ENCODE data around the gene SORCS2.

The SORCS2 gene

DNA sequence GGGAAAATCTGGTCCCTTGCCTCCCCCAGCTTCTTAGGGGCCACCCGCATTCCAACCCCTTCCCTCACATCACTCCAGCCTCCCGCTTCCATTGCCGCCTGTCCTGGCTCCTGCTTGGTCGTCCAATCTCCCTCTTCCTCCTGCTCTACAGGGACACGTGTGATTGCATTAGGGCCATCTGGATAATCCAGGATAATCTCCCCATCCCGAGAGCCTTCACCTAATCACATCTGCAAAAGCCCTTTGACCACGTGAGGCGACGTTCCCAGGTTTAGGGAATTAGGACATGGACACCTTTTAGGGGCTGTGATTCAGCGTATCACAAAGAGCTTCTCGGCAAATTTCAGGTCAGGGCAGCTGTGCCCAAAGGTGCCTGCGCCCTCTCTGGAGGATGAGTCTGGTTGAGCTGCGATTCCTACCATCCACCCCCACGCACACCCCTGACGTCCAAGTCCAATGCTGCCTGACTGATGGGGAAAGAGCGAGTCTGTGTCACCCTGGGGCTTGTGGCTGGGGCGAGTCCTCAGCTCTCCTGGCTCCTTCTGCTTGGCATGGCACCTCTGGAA, 137.8 kb downstream of the SORCS2 start:
- no peak for DNase-seq

DNA sequence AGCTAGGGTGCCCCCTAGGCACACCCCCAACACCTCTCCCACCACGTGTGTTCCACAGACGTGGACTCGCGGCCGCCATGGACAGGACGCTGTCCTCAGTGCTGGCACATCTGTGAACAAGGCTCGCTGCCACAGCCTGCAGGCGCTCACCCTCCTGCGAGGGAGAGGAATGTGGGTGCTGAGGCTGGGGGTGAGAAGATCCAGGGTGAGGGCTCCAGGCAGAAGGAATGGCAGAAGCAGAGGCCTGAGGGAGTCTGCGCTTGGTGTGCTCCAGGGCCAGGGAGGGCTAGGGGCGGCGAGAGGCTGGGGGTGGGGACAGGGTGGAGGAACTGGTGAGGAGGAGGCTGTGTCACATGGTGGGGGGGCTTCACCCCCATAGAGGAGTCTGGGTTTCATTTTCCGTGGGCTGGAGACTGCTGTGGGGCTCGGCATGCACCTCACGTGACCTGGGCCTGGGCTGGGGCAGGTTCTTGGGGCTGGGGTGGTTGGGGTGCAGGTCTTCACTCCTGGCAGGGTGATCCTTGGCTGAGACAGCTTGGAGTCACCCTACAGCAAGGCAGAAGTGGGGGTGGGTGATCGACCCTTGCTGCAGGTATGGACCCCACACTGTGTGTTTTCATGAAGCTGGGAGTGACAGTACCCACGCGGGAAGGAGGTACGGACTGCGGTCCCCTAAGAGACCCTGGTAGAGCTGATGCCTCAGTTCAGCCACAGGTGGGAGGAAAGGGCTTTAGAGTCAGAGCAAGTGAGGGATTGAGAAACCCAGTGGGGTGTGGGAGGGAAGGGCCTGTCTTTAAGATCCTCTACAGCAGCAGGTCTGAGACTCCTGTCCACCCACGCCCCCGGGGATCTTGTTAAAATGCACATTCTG, 138.7 kb downstream of the SORCS2 start:
- DNase-seq: no peak

DNA sequence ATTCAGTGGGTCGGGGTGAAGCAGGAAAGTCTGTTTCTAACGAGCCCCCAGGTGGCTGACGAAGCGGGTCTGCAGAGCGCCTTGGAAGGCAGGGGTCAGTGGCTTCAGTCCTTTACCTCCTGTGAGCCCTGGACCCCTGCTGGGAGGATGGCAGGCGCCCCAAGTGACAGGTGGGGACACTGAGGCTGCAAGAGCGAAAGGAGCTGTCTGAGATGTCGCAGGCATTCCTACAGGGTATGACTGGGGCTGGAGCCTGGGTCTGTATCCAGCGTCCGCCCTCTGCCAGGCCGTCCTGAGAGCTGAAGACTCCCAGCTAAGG, 139.3 kb downstream of the SORCS2 start:
- no peak for DNase-seq

DNA sequence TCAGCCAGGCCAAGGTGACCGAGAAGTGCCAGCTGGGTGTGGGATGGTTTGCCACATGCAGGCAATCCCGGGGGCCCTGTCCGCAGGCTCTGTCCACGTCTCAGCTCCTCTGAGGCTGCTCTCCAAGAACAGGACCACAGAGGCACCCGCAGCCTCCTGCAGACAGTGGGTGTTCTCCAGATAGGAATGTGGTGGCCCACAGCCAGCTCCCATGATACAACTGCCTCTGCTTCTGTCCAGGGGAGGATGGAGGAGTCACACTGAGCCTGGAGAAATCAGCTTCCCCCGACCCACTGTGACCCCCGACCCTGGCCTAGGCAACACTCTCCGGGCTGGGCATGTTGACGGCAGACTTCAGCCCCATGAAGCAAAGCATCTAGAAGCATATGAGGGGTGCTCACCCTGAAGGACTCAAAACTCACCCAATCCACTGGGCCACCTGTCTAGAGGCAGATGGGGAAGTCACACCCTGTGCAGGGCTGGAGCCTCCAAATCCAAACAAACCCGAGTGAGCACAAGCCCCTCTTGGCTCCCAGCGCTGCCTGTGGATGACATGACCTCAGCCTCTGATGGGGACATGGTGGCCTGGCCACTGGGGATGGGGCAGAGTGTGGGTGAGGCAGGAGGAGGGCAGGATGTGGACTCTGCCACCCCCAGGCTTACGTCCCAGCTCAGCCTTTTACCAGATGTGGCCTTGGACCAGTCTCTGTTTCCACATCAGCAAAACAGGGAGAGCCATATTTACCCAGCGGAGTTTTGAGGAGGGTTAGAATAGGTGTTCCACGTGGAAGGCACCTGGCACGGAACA, 140.1 kb downstream of the SORCS2 start:
- DNase-seq: peak; percentile 88

DNA sequence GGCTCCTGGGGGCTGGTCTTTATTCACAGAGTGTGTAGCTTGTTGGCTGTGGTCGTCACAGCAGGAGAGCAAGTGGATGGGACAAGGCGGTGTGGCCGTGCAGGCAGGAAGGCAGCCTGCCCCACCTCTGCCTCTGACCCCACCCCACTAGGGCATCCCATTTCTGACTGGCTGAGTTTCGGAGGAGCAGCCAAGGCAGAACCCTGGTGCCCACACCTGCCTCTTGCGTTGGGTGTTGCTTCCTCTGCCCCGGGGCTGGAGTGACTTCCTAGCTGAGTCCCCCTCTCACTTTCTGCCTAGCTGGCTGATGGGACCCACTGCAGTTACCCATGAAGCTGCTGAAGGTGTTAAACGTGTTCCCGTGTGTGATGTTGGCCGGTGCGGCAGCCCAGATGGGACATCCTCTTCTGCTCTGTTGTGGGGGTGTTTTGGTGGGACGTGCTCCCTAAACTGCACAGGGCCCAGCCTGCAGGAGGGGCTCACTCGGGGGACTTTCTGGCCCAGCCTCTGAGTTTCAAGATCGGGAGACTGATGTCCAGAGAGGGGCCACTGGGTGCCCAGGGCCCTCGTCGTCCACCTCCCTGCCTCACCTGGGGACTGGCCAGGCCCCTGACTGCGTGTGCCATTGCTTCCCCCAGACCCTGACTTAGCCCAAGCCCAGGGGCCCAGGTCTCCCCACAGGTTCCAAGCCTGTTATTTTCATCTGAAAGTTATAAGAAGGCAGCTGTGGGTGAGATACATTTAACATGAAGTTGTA, 140.9 kb downstream of the SORCS2 start:
- no peak for DNase-seq

DNA sequence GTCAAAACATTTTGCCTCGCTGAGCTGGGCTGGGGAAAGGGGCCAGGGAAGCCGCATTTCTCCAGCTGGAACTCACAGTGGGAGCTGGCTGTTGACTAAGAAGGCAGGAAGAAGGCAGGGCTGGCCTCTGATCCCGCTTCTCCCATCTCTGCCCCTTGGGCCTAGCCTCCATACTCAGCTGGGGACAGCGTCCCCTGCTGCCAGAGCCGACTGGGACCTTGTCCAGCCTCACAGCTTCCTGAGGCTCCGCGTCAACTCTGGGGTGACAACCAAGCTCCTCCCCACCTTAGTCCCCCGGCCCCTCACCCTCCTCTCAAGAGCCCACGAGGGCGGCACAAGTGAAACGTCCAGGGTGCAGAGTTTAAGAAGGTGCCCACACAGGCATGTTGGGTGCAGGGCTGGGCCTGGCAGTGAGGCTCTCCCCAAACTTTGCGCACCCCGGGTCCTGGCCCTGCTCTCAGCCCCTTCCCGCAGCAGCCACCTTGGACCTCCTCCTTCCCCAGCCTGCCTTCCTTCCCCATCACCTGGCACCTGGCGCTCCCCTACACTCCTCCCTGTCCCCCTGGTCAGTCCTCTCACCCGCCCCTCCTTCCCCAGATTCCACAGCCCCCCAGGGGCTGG, 141.6 kb downstream of the SORCS2 start:
- peak; percentile 31 for DNase-seq

DNA sequence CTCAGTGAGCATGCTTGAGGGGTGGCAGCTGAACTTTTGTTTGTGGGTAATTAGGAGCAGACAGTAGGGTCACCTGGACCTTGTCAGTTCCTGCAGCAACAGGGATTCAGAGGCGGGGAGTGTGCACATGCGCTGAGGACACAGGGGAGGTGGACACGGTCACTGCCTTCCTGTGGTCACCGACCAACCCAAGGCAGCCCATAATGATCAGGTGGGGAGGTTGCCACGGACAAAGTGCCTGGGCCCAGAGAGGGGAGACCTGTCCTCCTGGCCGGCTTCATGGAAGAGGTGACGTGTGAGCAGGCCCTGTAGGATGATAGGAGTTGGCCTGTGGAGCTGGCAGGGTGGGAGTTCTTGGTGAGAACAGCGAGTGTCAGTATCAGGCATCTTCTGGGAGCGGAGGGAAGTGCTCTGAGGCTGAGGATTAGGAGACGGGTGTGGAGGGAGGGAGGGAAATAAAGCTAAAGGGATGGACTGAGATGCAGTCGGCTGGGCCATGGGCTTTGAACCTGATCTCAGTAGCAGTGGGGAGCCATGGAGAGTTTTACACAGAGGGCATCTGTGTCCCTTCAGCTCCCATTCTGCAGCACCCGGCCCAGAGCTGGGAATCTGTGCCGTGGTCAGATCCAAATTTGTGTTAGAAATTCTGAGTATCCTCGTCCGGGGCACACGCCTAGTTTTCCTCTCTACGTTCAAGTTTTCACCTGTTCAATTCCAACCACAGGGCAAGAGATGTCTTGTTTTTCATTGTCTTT, 142.4 kb downstream of the SORCS2 start:
- no peak for DNase-seq

DNA sequence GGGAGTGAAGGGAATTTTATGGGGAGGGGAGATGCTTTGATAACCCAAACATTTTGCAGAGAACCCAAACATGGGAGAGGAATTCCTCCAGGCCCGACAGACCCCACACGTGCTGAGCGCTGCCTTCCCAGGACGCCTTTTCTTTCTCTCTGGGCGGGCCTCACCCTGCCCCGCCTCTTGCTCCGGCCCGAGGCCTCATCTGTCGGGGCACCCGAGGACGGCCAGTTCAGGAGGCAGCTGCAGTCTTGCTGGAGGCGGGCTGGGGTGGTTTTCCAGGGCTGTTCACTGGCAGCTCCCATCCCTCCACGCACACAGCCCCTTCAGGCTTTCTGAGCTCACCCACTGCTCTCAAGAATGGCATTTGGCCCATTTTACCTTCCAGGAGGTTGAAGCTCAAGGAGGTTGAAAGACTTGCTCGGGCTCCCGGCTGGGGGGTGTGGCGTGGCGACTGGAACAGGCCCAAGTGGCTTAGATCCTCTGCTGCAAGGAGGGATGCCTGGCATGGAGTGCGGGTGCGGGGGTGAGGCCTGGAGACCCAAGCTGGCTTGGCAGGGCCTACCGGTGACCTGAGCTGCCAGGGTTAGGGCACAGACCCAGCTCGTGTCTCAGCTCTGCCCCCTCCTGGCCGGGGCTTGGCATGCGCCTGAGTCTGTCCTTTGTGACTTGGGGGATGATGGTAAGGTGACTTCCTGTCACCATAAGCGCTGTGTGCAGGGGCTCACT, 143.2 kb downstream of the SORCS2 start:
- peak; percentile 31 for DNase-seq

DNA sequence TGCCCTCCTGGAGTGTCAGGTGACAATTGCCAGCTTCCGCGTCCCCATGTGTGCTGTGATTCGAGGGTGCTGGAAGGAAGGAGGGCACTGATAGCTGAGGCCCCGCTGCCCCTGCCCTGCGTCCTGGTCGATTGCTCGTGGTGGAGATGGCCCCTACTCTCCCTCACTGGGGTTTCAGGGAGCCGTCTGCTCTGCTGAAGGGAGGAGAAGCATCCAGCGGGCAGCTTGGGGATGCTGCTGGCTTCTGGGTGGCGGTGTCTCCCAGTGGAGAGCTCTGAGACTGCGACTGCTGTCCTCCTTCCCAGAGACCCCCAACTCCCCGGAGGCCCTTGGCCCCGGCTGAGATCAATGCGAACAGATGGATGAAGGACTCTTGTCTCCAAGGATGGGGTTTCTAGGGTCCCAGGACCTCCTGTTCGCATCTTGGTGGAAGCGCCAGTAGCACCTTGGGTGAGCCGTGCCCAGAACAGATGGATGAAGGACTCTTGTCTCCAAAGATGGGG, 143.8 kb downstream of the SORCS2 start:
- no peak for DNase-seq

DNA sequence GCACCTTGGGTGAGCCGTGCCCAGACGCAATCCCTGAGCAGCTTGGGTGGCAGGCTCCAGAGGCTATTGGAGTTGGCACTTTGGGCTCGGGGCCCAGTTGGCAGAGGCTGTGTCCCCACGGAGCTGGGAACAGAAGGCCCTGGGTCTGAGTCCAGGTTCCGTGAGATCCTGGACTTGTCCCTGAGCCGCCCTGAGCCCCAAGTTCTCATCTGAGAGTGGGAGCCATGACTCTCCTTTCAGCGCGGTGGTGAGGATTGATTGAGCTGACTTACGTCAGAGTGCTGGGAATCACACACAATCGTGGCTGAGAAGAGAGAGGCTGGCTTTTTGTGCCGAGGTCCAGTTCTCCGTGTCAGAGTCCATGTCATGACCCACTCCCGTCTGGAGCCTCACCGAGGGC, 144.4 kb downstream of the SORCS2 start:
- no peak for DNase-seq

DNA sequence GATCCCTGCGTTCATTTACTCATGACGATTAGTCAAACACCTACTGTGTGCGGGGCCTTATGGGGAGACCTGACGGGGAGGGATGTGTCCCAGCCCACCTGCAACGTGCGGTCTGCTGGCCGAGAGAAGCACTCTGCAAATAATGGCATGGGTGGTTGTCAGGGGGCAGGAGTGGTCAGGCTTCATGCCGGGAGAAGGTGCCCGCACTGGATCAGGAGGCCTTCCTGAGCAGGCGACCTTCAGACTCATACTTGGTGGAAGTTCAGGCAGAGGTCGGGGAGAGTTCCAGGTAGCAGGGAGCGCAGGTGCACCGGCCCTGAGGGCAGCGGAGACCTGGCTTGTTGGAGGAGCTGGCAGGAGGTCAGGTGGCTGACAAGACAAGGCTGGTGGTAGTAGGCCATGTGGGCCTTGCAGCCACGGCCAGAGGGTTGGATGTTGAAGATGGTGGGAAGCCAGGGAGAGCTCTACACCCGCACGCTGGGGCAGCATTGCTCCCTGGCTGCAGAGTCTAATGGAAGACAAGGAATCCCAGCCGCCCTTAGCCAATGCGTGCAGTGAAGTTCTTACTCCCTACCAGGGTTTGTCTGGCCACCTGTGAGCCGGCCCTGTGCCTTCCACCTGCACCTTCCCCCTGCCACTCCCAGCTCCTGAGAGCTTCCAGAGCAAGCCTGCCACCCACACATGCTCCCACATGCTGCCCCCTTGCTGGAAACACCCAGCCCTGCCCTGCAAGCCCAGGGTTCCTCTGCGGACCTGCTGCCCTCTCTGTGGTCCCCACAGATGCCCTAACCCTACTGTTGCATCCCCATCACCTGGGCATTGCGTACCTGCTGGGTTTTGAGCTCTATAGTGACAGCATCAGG, 145.1 kb downstream of the SORCS2 start:
- no peak for DNase-seq

DNA sequence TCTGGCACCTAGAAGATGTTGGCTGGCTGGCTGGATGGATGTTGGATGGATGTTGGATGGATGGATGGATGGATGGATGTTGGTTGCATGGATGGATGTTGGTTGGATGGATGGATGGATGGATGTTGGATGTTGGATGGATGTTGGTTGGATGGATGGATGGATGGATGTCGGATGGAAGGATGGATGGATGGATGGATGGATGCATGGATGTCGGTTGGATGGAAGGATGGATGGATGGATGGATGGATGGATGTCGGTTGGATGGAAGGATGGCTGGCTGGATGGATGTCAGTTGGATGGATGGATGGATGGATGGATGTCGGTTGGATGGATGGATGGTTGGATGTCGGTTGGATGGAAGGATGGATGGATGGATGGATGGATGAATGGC, 145.7 kb downstream of the SORCS2 start:
- no peak for DNase-seq

DNA sequence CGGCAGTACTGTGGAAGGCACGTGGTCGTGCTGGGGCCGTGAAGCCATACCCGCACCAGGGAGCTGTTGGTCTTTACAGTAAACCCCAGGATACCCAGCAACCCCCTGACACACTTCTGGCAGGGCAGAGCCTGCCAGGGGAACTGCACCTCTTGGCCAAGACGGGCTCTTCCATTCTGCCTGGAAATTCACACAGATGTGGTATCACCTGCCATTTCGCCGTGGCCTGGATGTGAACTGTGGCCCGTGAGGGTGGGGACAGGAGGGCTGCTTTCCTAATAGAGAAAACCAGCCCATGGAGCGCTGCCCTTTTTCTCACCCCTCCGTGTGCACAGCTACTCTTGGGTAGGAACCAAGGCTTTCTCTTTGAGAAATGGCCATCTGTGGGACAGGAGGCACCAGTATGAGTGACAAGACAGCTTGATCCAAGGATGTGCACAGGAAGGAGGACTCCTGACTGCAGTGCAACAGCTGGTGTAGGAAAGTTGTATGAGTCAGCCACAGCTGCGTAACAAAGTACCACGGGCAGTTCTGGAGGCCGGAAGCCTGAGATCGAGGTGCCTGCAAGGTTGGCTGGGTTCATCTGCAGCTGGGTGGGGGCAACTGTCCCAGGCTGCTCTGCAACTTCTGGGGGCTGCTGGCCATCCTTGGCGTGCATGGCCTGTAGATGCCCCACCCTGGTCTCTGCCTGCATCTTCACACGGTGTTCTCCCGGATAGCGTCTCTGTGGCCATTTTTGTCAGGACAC, 146.7 kb downstream of the SORCS2 start:
- no peak for DNase-seq

DNA sequence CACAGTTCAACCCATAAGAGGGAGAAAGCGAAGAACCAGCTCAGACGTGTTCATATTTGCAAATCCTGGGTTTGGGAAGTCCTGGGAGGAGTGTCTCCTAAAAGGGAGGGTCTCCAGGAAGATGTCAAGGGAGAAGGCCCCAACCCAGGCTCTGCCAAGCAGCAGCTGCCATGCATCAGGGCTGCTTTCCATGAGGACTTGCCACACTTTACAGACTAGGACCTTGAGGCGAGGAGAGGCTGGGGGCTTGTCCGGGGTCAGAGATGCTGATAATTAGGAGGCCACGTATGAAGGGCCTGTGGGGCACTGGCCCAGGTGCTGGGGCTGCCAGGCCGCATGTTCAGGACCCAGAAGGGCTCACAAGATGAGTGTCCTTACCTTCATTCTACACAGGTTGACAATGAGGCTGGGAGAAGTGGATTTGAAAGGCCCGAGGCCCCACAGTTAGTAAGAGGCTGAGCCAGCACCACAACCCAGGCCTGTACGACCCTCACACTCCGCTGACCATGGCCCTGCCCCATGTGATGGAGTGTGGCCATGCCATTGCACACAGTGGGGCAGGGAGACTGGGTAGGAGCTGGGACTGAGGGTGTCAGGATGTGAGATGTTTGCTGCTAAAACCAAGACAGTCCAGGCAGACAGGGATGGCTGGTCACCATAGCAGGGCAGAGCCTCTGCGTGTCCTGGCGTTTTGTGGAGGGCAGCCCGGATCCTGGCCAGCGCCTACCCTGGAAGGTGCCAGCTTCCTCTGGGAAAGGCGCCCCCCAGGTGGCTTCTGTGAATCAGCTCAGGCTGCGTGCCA, 147.6 kb downstream of the SORCS2 start:
- DNase-seq: no peak

DNA sequence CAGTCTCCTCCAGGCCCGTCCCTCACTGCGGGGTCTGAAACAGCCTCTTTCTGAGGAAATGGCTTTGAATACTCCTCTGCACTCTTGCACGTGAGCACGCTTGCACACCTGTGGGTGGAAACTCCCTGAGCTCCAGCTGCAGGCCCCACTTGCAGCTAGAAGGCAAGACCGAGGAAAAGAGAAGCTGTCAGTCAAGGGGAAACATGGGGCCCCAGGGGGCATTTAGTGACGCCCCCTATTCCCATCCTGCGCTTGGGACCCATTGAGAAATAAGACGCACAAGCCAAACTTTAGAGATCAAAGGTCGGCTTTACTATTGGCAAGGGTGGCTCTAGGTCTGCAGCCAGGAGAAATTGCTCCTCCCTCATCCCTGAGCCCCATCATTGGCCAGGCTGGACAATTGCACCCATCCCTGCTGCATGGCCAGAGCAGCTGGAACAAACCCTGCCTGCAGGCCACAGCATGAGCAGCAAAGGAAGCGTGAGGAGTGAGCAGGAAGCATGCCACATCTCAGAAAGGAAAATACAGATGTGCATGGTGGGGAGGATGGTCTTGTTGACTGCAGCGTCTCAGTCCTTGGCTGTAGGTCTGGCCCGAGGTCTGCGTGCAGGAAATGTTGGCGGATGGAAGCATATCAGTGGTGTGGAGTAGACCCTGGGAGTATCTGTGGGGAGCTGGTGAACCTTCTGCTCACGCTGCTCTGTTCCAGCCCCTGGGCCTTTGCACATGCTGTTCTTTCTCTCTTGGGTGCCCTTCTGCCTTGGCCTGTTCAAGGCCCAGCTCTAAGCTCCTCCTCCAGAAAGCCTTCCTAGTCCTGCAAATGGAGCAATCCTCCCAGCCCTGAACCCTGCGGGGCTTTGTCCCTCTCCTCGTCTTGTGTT, 148.5 kb downstream of the SORCS2 start:
- DNase-seq: no peak

DNA sequence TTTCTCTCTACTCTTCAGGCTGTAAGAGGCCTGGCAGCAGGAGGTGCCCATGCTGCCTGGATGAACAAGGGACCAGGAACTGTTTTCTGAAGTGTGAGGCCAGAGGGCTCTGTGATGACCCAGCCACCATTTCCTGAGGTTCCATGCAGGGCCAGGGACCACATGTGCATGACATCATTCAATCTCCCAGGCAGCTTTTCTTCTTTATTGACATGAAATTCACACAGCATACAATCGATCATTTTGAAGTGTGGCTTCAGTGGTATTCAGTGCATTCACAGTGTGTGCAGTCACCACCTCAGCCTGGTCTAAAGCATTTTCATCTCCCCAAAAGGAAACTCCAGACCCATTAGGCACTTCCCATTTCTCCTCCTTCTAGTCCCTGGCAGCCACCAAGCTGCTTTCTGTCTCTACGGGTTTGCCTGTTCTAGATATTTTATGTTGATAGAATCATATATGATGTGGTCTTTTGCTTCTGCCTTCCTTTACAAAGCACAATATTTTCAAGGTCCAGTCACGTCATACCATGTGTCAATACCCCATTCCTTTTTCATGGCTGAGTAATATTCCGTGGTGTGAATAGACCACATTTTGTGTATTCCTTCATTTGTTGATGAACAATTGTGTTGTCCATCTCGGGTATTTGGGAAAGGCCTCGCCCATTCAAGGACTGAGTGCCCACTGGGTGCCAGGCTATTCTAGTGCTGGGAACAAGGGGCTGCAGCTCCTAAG, 149.3 kb downstream of the SORCS2 start:
- peak; percentile 93 for DNase-seq

Measured in fibroblast of upper back skin (primary cell).